SK-N-SH (cell line): ENCODE results near the gene TNFAIP8L2. TPM values are rescaled to one million over a fixed set of nuclear protein-coding genes. Genes with fewer than 3 reads are reported as not detected.

Source experiments
- CTCF ChIA-PET: fragments of 300-600, 350-600 bp; formaldehyde crosslinking; extraction: SDS; loops from one replicate; lab custom pipeline; 2021; lab: Yijun Ruan, JAX
- POLR2A ChIA-PET: fragments of 350-600 bp; sonication (Branson Sonifier 250); formaldehyde crosslinking; extraction: SDS; loops from one replicate; lab custom pipeline; 2020; ENCODE audit warnings: antibody characterized with exemption, inconsistent platforms; lab: Yijun Ruan, JAX
- DNase-seq: peaks from one replicate; pipeline ENCODE4 v3.0.0; 2012
- H2AFZ ChIP-seq: fragments of 200-600 bp; sonication (generic); 2 replicates; pipeline ENCODE4 v1.8.1; 2016; ENCODE audit warnings: antibody characterized with exemption, mild to moderate bottlenecking, low read depth
- H3F3A ChIP-seq: fragments of 200-600 bp; sonication (generic); replicated peaks from 2 replicates; pipeline ENCODE3; 2016; ENCODE audit warnings: antibody characterized with exemption, mild to moderate bottlenecking; ENCODE audit not compliant: insufficient read depth
- H3K27ac ChIP-seq, 2 experiments: fragments of 200-500 bp in 1 of 2; fragments of 200-600 bp in 1 of 2; sonication (Bioruptor generic) in 1 of 2; sonication (generic), shearing (Covaris generic) in 1 of 2; 2 replicates each; pipeline versions ENCODE4 v1.5.1 to v1.6.1; 2014 to 2016; ENCODE audit warnings: low read depth in 2 of 2, inconsistent platforms in 1 of 2, low read length in 1 of 2, mild to moderate bottlenecking in 1 of 2, mixed read lengths in 1 of 2
- H3K27me3 ChIP-seq: fragments of 200-600 bp; sonication (generic), shearing (Covaris generic); 2 replicates; pipeline ENCODE4 v1.6.1; 2016; ENCODE audit warnings: mixed run types; ENCODE audit not compliant: insufficient read depth
- H3K36me3 ChIP-seq, 2 experiments: fragments of 200-500 bp in 1 of 2; fragments of 200-600 bp in 1 of 2; sonication (Bioruptor generic) in 1 of 2; sonication (generic) in 1 of 2; replicated peaks in 1 of 2; 2 replicates each; pipeline versions ENCODE3 to v1.5.1; 2014 to 2016; ENCODE audit warnings: low read length in 1 of 2, mild to moderate bottlenecking in 1 of 2; ENCODE audit not compliant: insufficient read depth in 2 of 2, control insufficient read depth in 1 of 2
- H3K4me1 ChIP-seq, 2 experiments: fragments of 200-500 bp in 1 of 2; fragments of 200-600 bp in 1 of 2; sonication (Bioruptor generic) in 1 of 2; sonication (generic), shearing (Covaris generic) in 1 of 2; 2 replicates each; pipeline versions ENCODE4 v1.5.1 to v1.6.1; 2014 to 2016; ENCODE audit warnings: low read depth in 1 of 2, low read length in 1 of 2, mixed run types in 1 of 2; ENCODE audit not compliant: insufficient read depth in 2 of 2, control insufficient read depth in 1 of 2
- H3K4me2 ChIP-seq: fragments of 200-600 bp; sonication (generic), shearing (Covaris generic); 2 replicates; pipeline ENCODE4 v1.6.1; 2017; ENCODE audit warnings: mixed run types
- H3K4me3 ChIP-seq, 2 experiments: fragments of 200-500 bp in 1 of 2; fragments of 200-600 bp in 1 of 2; sonication (Bioruptor generic) in 1 of 2; sonication (generic), shearing (Covaris generic) in 1 of 2; 2 replicates each; pipeline versions ENCODE4 v1.5.1 to v1.8.1; 2014 to 2016; ENCODE audit warnings: low read depth in 2 of 2, inconsistent platforms in 1 of 2, low read length in 1 of 2, mild to moderate bottlenecking in 1 of 2, mixed read lengths in 1 of 2, moderate library complexity in 1 of 2
- H3K79me2 ChIP-seq: fragments of 200-600 bp; sonication (generic); 2 replicates; pipeline ENCODE4 v1.8.1; 2017; ENCODE audit warnings: mild to moderate bottlenecking; ENCODE audit not compliant: insufficient read depth
- H3K9ac ChIP-seq: fragments of 200-600 bp; sonication (generic); 2 replicates; pipeline ENCODE4 v1.6.1; 2017; ENCODE audit warnings: mixed run types
- H3K9me2 ChIP-seq: fragments of 200-600 bp; sonication (generic); 2 replicates; pipeline ENCODE4 v1.6.1; 2017; ENCODE audit warnings: mixed run types
- H3K9me3 ChIP-seq: fragments of 200-600 bp; sonication (generic); 2 replicates; pipeline ENCODE4 v1.6.1; 2017; ENCODE audit warnings: mixed run types, mild to moderate bottlenecking, moderate library complexity
- H4K20me1 ChIP-seq: fragments of 200-600 bp; sonication (generic); 2 replicates; pipeline ENCODE4 v1.6.1; 2017; ENCODE audit warnings: mild to moderate bottlenecking, mixed run types; ENCODE audit not compliant: insufficient read depth
- FOSL2 ChIP-seq: IDR thresholded peaks from 2 replicates; pipeline ENCODE4 v1.4.0; 2012; ENCODE audit warnings: low read depth, mild to moderate bottlenecking, moderate library complexity, borderline replicate concordance
- GATA2 ChIP-seq: sonication (generic); formaldehyde crosslinking; IDR thresholded peaks from 2 replicates; pipeline ENCODE4 v1.5.0; 2020; ENCODE audit warnings: mild to moderate bottlenecking, missing genetic modification reagents
- MAX ChIP-seq: IDR thresholded peaks from 2 replicates; pipeline ENCODE4 v1.4.0; 2012; ENCODE audit warnings: low read depth
- MEF2A ChIP-seq: IDR thresholded peaks from 2 replicates; pipeline ENCODE4 v1.4.0; 2012; ENCODE audit warnings: low read depth, borderline replicate concordance
- NRF1 ChIP-seq: IDR thresholded peaks from 2 replicates; pipeline ENCODE4 v1.6.1; 2012; ENCODE audit warnings: low read depth, mild to moderate bottlenecking, low read length
- PBX3 ChIP-seq: IDR thresholded peaks from 2 replicates; pipeline ENCODE4; 2012
- POLR2AphosphoS5 ChIP-seq: IDR thresholded peaks from 2 replicates; pipeline ENCODE4 v1.6.1; 2012; ENCODE audit warnings: low read depth, low read length
- RAD21 ChIP-seq: IDR thresholded peaks from 2 replicates; pipeline ENCODE4 v1.6.1; 2012; ENCODE audit warnings: mild to moderate bottlenecking, low read length
- REST ChIP-seq: IDR thresholded peaks from 2 replicates; pipeline ENCODE4 v1.6.1; 2012; ENCODE audit warnings: mild to moderate bottlenecking, low read depth, low read length, moderate library complexity
- SIN3A ChIP-seq: IDR thresholded peaks from 2 replicates; pipeline ENCODE4 v1.6.1; 2012; ENCODE audit warnings: low read depth, mild to moderate bottlenecking, low read length, moderate library complexity, borderline replicate concordance
- TCF12 ChIP-seq: IDR thresholded peaks from 2 replicates; pipeline ENCODE4 v1.4.0; 2012
- YY1 ChIP-seq: IDR thresholded peaks from 2 replicates; pipeline ENCODE4 v1.4.0; 2012; ENCODE audit warnings: low read depth, mild to moderate bottlenecking
- ZBTB33 ChIP-seq: IDR thresholded peaks from 2 replicates; pipeline ENCODE4 v1.4.0; 2012; ENCODE audit warnings: low read depth, borderline replicate concordance
- WGBS: methylation state at CpG from one replicate; pipeline ENCODE4 v1.1.6; 2017; ENCODE audit warnings: low lambda C conversion rate; 5-methylcytosine and 5-hydroxymethylcytosine counted together
- polyA plus RNA-seq, 3 experiments: library from polyadenylated mRNA; depleted of rRNA; stranded (reverse); fragments of >200 nt; gene quantifications; 2 replicates each; pipeline ENCODE4 v1.2.3, GENCODE V29; 2012
- TF ChIP-seq, protein P1 (sequence below): fragments of 200-600 bp; sonication (generic); IDR thresholded peaks from 2 replicates; pipeline ENCODE4 v1.6.1; 2017; ENCODE audit warnings: antibody characterized with exemption, mild to moderate bottlenecking, moderate library complexity

The TNFAIP8L2 gene
- polyA plus RNA-seq, 1 of the 3 experiments (the other 2 are of a cell fraction): not detected

- Histone ChIP-seq H3K9me3 (no peaks in the 10 kb centered on the region), H3K79me2 (no peaks in the 10 kb centered on the region), H3F3A (peaks cover 13% of the 10 kb centered on the region), H3K27me3 (no peaks in the 10 kb centered on the region), H3K9ac (no peak overlapping the region), H4K20me1 (no peaks in the 10 kb centered on the region), H2AFZ (no peak overlapping the region), H3K9me2 (no peaks in the 10 kb centered on the region), H3K27ac (no peak overlapping the region), H3K36me3 (no peaks in the 10 kb centered on the region), H3K4me1 (no peaks in the 10 kb centered on the region), H3K4me2 (no peak overlapping the region), H3K4me3 (no peak overlapping the region)
- 80% methylated on average over 6 of the region's 6 CpGs for WGBS
- CTCF ChIA-PET: no interaction called here
- DNase-seq: peak; percentile 16
- TF ChIP-seq SIN3A: no peak
- TF ChIP-seq REST: no peak
- TF ChIP-seq PBX3: no peak
- no peak for TF ChIP-seq FOSL2
- no peak for TF ChIP-seq TCF12
- TF ChIP-seq POLR2AphosphoS5: no peak
- TF ChIP-seq ZBTB33: no peak
- no peak for TF ChIP-seq MAX
- TF ChIP-seq RAD21: no peak
- TF ChIP-seq NRF1: no peak
- TF ChIP-seq MEF2A: no peak
- no peak for TF ChIP-seq YY1
- TF ChIP-seq GATA2 (CRISPR knock-in tag): no peak
- TF ChIP-seq, protein P1, sequence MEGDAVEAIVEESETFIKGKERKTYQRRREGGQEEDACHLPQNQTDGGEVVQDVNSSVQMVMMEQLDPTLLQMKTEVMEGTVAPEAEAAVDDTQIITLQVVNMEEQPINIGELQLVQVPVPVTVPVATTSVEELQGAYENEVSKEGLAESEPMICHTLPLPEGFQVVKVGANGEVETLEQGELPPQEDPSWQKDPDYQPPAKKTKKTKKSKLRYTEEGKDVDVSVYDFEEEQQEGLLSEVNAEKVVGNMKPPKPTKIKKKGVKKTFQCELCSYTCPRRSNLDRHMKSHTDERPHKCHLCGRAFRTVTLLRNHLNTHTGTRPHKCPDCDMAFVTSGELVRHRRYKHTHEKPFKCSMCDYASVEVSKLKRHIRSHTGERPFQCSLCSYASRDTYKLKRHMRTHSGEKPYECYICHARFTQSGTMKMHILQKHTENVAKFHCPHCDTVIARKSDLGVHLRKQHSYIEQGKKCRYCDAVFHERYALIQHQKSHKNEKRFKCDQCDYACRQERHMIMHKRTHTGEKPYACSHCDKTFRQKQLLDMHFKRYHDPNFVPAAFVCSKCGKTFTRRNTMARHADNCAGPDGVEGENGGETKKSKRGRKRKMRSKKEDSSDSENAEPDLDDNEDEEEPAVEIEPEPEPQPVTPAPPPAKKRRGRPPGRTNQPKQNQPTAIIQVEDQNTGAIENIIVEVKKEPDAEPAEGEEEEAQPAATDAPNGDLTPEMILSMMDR: no peak
- POLR2A ChIA-PET: no interaction called here
Measured at GRCh38 chr1:151128800-151129199, 27.6 kb upstream of the TNFAIP8L2 start.
